Mesenteric fat pad (tissue), 1 donor: Measurements from ENCODE around the gene ECE1. TPM values are rescaled to one million over a fixed set of nuclear protein-coding genes. Genes with fewer than 3 reads are reported as not detected.
"Not testable (repeated sequence)": the region's sequence is repeated elsewhere in the genome, so short reads cannot be mapped to it uniquely, and the experiment has no call there.

ENCODE experiments used
- DNase-seq: peaks from one replicate; pipeline ENCODE4 v3.0.0-alpha.2; 2020; ENCODE audit warnings: low spot score
- total RNA-seq: library from RNA; stranded (reverse); fragmentation: NEBNext Ultra II Directional; extraction: Animal tissue kit (Norgen Biotek cat#: 25700); gene quantifications from one replicate; pipeline ENCODE4 v1.2.1, GENCODE V29; 2021
- donor health status: DM: yes; HTN: yes; CAD: no.

ECE1 gene
- total RNA-seq, 1 donor from 2014 or later = 156 TPM

DNA sequence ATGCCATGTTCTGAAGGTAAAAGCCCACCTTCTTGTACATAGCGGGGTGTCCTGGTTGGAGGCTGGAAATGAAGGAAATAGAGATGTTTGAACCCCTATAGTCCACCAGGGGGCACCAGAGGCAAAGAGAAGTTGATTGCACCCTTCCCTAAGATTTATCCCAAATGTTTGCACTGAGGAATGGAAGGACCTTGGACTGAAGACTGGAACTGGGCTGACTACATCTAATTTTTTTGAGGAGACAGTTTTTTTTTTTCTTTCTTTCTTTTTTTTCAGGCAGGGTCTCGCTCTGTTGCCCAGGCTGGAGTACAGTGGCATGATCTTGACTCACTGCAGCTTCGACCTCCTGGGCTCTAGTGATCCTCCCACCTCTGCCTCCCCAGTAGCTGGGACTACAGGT lies 58.2 kb downstream of the ECE1 start:
- no peak for DNase-seq

DNA sequence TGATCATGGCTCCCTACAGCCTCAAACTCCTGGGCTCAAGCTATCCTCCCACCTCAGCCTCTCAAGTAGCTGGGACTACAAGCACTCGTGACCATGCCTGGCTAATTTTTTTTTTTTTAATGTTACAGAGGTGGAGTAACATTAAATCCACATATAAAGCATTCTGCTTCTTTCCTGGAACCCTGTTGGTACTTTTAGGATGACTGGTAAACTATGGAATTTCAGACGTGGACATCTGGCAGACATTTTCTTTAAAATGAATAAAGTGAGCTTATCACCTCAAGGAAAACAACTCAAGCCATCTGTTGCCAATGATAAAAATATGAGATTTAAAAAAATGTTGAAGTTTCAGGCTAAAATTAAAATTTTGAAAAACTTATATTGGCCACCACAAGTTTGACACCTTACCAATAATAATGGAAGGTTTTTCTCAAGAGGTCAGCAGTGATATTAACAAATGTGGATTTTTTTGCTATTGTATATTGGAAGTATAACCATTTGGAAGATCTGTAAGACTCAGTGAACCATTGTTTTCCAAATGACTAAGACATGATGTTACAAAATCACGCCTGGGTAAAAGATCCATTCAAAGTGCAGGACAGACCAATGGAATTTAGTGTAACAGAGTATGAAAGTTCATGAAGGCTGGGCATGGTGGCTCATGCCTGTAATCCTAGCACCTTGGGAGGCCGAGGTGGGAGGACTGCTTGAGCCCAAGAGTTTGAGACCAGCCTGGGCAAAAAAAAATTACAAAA lies 60.8 kb downstream of the ECE1 start:
- no peak for DNase-seq

DNA sequence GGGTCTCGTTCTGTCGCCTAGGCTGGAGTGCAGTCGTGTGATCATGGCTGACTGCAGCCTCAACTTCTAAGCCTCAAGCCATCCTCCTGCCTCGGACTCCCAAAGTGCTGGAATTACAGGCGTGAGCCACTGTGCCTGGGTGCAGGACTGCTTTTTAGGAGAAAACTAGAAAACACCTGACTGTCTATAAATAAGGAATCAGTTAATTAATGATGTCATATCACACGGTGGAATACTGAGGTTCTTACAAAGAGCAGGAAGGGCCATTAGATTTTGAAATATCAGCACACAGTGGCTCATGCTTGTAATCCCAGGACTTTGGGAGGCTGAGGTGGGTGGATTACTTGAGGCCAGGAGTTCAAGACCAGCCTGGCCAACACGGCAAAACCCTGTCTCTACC lies 62.0 kb downstream of the ECE1 start:
- not testable (repeated sequence) for DNase-seq

DNA sequence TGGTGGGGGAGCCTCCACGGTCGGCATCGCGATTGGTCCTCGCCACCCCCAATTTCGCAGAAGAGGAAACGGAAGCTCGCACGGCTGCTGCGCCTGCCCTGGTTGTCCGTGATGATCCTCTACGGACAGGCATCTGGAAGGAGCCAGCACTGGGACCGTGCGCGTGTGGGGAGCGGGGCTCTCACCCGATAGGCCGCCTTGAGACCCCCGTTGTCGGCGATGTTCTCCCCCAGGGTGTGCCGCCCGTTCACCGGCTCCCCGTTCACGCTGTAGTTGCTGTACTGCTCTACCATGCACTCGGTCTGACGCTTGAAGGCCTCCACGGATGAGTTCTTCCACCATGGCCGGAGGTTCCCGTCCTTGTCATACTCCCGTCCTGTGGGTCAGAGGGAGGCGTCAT lies 65.2 kb downstream of the ECE1 start:
- no peak for DNase-seq

DNA sequence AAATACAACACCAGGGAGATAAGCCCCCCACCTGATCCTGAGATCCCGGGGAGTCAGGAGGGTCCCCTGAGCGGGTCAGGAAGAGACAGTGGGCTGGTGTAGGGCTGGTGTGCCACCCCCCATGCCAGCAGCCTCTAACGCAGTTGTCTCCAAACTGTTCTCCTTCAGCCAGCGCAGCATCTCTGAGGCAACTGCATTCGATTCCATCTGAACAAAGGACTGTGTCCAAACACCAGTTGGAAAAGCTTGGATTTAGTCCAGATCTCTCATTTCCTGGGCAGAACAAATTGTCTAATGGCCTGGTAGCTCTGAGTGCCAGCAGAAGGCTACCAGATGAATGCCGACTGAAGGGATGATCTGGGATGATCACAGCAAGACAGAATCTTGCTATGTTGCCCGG lies 69.4 kb downstream of the ECE1 start:
- no peak for DNase-seq

DNA sequence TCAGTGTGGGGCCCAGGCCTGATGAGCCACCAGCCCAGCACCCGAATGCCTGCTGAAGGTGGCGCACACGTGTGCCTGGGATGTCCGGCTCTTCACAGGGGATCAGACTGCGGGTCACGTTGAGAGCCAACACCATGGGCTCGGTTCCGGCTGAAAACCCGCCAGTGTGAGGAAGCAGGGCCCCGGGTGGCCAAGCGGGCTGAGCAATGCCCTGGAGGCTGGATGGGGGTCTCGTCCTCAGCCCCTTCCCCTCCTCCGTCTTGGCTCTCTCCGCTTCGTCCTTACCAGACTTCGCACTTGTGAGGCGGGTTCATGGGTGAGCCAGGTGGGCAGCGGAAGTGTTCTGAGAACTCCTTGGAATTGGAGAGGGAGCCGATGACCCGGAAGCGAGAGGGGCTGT lies 70.6 kb downstream of the ECE1 start:
- no peak for DNase-seq

DNA sequence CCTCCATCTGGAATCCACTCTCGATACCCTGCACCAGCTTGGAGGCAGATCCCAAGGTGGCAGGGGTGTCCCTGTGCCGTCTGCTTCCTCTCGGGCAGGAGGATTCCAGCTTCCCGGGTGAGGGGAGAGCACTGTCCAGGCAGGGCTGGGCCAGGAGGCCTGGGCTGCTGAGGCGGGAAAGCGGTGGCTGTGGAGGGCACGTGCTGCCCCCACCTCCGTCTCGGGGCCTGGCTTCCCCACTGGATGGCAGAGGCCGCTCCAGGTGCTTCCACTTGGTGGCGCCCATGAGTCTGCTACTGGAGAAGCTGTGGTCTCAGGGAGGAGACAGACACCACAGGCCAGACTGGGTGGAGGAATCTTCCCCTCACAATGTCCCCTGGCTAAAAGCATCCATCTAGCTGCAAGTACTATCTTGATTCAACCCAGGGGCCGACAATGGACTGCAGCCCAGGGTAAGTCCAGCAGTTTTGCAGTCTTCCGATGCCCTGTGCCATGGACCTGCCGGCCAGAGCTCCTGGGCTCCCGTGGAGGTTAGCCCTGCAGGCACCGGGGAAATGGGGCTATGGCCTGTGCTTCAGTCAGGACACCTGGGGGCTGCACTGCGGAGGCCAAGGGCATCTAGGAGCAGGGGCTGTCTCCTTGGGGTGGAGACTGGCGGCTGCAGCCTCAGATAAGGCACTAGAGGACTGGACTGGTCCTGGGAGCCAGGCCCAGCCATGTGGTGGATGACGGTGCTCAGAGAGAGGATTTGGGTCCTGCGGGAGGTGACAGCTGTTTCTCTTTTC lies 72.3 kb downstream of the ECE1 start:
- DNase-seq = no peak

DNA sequence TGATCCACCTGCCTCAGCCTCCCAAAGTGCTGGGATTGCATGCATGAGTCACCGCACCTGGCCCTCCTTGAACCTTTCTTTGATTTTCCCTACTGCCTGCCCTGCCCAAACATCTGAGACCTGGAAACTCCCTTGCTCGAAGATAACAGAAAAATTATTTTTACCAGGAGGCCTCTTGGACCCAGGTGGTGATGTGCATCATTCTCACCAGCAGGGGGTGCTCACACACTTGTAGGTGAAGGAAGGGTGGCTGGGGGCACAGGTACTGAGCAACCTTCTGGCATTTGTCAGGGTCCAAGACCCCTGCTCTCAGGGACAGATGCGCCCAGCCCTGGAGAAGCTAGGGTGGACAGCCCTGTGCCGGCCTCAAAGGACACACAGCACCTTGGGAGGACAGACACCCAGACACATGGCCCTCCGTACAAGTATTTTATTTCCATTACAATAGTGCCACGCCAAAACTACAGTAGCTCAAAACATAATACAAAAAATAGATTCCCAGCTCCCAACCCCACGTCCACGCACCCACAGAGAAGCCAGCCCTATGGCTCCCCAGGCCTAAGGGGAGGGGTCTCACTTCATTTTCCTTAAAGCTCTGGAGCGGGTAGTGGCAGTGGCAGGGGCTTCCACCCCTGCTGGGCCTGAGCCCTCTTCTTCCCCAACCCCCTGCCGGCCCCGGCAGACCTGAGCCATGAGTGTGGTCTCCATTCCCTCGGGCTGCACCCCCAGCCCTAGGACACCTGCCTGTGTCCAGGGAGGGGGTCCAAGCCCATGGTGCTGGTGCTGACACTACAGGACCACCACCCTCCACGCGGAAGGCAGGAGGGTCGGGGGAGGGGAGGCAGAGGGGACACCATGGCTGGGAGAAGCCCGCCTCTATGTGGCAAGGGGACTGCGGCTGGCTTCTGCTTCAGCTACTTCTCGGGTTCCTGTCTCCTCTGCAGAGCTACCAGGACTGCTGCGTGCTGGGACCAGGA lies 73.1 kb downstream of the ECE1 start:
- DNase-seq = no peak

DNA sequence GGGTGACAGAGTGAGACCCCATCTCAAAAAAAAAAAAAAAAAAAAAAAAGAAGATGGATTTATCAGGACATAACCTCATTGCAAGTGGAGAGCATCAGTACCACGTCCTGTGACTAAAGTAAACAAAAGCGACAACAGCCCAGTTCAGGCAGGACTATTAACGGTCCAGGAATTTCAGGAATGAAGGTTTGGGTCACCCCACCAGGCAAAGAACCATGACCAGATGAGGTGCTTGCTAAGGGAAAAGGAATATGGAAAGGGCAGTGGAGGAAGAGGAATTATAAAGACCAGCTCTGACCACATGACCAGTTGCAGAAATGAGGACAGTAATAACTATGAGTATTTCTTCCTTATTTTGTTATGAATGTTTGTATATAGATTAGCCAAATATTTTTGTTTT lies 78.1 kb downstream of the ECE1 start:
- DNase-seq = no peak

DNA sequence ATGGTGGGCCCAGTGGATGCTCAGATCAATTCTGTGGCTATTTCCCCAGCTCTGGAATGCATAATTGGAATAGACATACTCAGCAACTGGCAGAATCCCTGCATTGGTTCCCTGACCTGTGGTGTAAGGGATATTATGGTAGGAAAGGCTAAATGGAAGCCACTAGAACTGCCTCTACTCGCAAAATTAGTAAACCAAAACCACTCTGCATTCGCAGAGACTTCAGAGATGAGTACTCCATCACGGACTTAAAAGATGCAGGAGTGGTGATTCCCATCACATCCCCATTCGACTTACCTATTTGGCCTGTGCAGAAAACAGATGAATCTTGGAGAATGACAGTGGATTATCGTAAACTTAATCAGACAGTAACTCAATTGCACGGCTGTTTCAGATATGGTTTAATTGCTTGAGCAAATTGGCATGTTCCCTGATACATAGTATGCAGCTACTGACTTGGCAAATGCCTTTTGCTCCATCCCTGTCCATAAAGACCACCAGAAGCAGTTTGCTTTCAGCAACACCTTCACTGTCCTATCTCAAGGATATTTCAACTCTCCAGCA lies 82.0 kb downstream of the ECE1 start:
- DNase-seq = not testable (repeated sequence)

DNA sequence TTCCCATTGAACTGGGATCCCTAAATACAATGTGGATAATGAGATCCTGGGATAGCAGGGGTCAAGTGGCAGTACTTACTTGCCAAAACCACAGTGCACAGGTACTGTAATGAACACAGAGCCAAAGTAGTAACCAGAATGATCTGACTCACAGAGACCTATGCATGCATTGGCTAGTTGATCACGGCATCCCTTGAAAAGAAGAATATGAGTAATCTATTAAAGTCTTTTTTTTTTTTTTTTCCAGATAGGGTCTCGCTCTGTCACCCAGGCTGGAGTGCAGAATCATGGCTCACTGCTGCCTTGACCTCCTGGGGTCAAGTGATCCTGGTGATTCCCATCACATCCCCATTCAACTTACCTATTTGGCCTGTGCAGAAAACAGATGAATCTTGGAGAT lies 84.1 kb downstream of the ECE1 start:
- no peak for DNase-seq

DNA sequence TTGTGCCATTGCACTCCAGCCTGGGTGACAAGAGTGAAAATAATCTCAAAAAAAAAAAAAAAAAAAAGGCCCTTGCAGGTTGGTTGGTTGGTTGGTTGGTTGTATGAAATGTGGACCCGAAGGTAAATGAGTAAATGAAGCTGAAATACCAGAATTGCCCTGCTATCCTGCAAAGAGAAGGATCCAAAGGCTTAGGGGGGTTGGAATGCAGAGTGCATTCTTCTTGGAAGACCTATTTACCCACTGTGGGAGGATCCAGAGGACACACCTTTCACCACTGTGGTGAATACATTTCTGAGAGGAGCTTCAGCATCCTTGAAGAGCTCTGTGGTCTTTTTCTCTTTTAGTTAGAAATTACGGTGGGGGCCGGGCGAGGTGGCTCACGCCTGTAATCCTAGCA lies 84.8 kb downstream of the ECE1 start:
- DNase-seq = no peak

DNA sequence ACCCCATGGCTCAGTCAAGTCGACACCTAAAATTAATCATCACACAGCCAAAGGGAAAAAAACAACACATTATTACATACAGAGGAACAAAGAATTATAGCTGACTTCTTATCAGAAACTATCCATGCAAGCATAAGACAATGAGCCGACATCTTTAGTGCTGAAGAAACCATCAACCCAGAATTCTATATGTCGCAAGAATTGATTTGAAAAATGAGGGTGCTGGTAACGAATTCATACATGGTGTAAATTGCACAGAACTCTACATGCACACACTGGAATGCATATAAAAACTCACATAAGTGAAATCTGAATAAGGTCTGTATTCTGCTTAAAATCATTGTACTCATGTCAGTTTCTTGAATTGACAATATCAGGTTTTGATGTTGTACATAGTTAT lies 88.6 kb downstream of the ECE1 start:
- no peak for DNase-seq

DNA sequence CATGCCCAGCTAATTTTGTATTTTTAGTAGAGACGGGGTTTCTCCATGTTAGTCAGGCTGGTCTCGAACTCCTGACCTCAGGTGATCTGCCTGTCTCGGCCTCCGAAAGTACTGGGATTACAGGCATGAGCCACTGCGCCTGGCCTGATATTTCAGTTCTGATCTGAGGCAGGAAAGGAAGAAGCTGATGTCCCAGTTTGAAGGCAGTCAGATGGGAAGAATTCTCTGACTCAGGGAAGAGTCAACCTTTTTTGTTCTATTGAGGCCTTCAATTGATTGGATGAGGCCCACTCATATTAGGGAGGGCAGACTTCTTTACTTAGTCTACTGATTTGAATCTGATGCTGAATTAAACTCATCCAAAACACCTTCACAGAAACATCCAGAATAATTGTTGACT lies 89.0 kb downstream of the ECE1 start:
- not testable (repeated sequence) for DNase-seq

DNA sequence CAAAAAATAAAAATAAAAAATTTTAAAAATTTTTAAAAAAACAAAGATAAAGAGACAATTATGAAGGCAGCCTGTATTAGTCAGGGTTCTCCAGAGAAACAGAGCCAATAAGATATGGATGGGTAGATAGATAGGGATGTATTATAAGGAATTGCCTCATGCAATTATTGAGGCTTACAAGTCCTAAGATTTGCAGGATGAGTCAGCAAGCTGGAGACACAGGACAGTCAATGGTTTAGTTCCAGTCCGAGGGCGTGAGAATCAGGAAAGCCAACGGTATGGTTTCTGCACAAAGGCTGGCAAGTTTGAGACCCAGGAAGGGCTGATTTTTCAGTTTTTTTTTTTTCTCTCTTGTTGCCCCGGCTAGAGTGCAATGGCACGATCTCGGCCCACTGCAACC lies 89.5 kb downstream of the ECE1 start:
- DNase-seq = no peak

DNA sequence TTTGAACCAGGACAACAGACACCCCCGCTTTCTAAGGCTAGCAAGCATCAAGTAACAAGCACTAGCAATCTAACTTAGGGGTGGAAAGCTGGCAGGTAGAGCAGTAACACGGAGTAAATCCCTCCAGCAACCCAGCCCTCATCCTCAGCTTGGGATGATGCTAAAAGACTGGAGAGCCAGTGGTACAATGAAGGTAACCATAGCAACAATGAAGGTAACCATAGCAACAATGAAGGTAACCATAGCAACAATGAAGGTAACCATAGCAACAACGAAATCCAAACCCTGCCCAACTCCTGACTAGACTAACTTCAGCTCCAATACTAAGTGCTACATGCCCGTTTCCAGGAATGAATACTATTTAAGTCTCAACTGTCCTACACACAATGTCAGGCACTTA lies 91.3 kb downstream of the ECE1 start:
- DNase-seq = no peak

DNA sequence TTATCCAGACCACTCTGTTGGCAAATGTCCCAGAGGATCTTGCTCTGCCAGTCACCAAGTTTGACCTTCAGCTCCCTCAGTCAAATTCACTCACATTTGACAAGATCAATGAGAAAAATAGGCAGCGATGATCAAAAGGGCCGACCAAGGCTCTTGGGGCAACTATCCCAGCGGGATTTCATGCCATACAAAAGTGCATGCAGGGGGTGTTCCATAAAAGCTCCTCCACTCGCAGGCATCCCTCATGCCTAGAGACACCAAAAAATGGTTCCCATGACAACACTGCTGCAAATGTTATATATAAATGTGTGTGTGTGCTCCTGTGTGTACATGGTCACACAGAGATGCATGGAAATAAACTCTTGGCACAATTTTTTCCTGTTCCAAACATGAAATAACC lies 97.4 kb downstream of the ECE1 start:
- DNase-seq = peak; percentile 3

DNA sequence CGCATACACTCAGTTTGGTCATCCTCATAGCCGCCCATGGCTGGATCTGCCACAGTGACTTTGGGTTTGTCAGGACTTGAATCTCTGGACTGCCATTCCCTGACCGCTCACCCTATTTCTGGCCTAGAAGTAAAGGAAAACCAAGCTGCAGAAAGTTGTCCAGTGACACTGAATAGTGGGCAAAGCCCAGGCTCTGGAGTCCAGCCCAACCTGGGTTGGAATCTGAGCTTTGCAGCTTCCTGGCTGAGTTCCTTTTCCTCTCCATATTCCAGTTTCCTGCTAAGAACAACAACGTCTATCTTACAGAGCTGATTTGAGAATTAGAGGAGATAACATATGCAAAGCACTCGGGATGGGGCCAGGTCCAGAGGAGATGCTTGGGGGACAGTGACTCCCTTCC lies 98.0 kb downstream of the ECE1 start:
- peak; percentile 51 for DNase-seq

DNA sequence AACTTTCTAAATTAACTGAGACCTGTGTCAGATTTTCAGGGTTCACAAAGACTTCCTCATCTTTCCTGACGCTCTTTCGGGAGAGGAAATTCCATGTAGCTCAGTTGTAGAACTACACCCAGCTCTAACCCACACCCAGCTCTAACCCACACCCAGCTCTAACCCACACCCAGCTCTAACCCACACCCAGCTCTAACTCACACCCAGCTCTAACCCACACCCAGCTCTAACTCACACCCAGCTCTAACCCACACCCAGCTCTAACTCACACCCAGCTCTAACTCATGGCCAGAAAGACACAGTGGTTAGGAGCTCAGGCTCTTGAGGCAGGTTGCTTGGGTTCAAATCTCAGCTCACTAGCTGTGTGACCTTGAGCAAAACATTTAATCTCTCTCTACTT lies 99.5 kb downstream of the ECE1 start:
- not testable (repeated sequence) for DNase-seq

DNA sequence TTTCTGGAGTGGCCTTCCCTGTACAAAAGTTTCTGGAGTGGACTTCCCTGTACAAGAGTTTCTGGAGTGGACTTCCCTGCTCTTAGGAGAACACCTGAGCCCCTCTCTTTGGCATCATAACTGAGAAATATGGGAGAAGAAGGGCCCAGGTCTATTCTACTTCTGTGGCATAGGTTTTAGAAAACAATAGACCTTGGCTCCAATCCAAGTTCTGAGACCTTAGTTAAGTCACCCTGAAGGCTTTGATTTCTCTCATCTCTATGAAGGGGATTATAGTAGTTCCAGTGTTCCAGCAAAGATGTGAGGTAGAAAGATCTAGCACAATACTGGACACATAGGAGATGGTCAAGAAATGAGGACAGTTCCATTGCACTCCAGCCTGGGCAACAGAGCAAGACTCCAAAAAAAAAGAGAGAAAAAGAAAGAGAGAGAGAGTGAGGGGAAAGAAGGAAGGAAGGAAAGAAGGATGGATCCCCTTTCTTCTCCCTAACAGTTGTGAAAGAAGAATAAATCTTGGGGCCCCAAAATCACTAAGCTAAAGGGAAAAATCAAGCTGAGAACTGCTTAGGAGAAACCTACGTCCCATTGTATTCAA lies 100.3 kb downstream of the ECE1 start:
- DNase-seq = no peak

DNA sequence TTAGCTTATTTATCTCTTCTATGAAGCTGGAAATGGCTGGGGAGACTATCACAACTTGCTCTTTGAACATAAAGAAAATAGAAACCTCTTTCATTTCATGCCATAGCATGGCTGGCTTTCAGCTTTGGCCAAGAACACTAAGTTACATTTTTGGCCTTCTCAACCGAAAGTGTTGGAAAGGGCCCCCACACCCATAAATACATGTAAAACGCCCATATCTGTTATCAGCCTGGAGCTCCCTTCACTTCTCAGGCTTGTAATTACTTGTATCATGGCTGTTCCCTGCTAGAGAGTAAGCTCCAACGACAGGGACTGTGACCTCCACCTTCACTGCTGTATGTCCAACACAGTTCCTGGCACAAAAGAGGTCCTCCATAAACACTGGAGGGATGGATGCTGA lies 100.8 kb downstream of the ECE1 start:
- DNase-seq = peak; percentile 4
